Renal cortical epithelial cell (primary cell): ENCODE results near the gene SPARC. TPM values are rescaled to one million over a fixed set of nuclear protein-coding genes. Genes with fewer than 3 reads are reported as not detected.
A peak's percentile ranks its signal among the peaks of the same experiment; 100 is the strongest.

Source experiments
- DNase-seq: peaks from one replicate; pipeline ENCODE4 v3.0.0-alpha.2; 2011; ENCODE audit warnings: low read depth
- total RNA-seq: library from RNA; depleted of rRNA; stranded (reverse); fragments of >200 nt; gene quantifications from 2 replicates; pipeline ENCODE4 v1.2.3, GENCODE V29; 2014

Gene SPARC
- total RNA-seq, 1 donor from 2014 or later, result 242 TPM

GRCh38 chr5:151624476-151624875, 62.2 kb downstream of the SPARC start:
- no peak for DNase-seq

- DNase-seq, result peak; percentile 49
Measured at GRCh38 chr5:151622367-151623088, 64.2 kb downstream of the SPARC start.

GRCh38 chr5:151620461-151620840, 66.3 kb downstream of the SPARC start:
- no peak for DNase-seq

- no peak for DNase-seq
Measured at GRCh38 chr5:151619812-151620460, 66.8 kb downstream of the SPARC start.

- no peak for DNase-seq
Measured at GRCh38 chr5:151618907-151619306, 67.8 kb downstream of the SPARC start.

GRCh38 chr5:151617841-151618710, 68.6 kb downstream of the SPARC start:
- DNase-seq, result peak; percentile 69

GRCh38 chr5:151617383-151617840, 69.3 kb downstream of the SPARC start:
- no peak for DNase-seq

GRCh38 chr5:151615431-151615830, 71.3 kb downstream of the SPARC start:
- peak; percentile 79 for DNase-seq

GRCh38 chr5:151614565-151614964, 72.2 kb downstream of the SPARC start:
- peak; percentile 27 for DNase-seq

- DNase-seq, result peak; percentile 97
Measured at GRCh38 chr5:151612689-151613427, 73.9 kb downstream of the SPARC start.

GRCh38 chr5:151611127-151611775, 75.5 kb downstream of the SPARC start:
- no peak for DNase-seq

Other genes starting within 250 kb of the SPARC start
- gene SLC36A1, start 239.3 kb downstream of the SPARC start, total RNA-seq, result 3.1 and 3.8 TPM in 2 replicates
- 0.17 and 0.89 TPM in 2 replicates for gene FAT2, start 95.6 kb downstream of the SPARC start, total RNA-seq
- gene ATOX1, start 71.7 kb upstream of the SPARC start, total RNA-seq, result 69.1 and 78.5 TPM in 2 replicates
- 210 and 408 TPM in 2 replicates for gene G3BP1, start 85.0 kb upstream of the SPARC start, total RNA-seq
- not detected in 2 replicates for gene GLRA1, start 237.9 kb upstream of the SPARC start, total RNA-seq